Astrocyte (in vitro differentiated cells and primary cell): ENCODE results near the gene CCDC117.

ENCODE experiments used
- CTCF ChIP-seq: IDR thresholded peaks from 2 replicates; pipeline ENCODE4 v1.5.1; 2011; ENCODE audit warnings: low read depth, mild to moderate bottlenecking, inconsistent platforms, low read length, moderate library complexity; ENCODE audit not compliant: insufficient read depth
- EZH2 ChIP-seq: IDR thresholded peaks from 2 replicates; pipeline ENCODE4 v1.6.1; 2012; ENCODE audit warnings: mild to moderate bottlenecking, low read length, inconsistent platforms; ENCODE audit not compliant: insufficient read depth

GRCh38 chr22:28759861-28760560 lies 12.5 kb upstream of the CCDC117 start:
- TF ChIP-seq CTCF (no peak), EZH2 (no peak)
